Measurements from ENCODE around the gene MEX3A. TPM values are rescaled to one million over a fixed set of nuclear protein-coding genes. Genes with fewer than 3 reads are reported as not detected.

MEX3A gene
- total RNA-seq, 2 donors from 2014 or later: 1.6 to 3.7 TPM

DNA sequence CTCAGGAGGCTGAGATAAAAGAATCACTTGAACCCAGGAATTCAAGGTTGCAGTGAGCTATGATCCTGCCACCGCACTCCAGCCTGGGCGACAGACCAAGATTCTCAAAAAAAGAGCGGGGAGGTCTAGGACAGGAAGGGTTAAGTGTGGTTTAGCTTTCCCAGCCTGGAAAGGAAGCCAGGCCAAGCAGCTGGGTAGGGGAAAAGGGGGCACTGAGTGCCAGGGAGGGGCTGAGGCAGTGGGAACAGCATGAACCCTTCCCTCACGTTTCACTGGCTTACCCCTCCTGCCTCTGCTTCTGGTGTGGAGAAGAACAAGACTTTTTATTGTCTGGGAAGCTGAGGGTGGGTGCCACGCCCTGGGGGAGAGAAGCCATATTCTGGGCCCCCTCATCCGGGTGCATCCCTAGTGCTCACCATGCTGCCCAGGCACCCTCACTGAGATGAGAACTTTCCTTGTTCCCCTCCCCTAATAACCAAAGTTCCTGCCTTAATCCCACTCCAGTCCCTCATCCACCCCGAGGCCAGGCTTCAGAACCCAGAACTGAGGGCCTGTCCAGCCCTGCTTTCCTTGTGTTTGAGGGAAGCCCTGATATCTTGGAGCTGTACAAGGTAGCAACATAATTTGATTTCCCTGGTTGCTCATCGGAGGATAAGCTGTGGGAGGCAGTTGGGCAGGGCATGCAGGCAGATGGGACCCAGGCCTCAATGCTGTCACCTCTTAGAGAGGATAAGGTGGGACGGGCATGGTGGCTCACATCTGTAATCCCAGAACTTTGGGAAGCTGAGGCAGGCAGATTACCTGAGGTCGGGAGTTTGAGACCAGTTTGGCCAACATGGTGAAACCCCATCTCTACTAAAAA is 30.2 kb upstream of the MEX3A start:
- no peak overlapping the region for H3K4me3 ChIP-seq
- no peaks in the 10 kb centered on the region for H3K36me3 ChIP-seq
- DNase-seq: peak; percentile 19
- peaks cover 4% of the 10 kb centered on the region for H3K4me1 ChIP-seq
- TF ChIP-seq, protein P1, sequence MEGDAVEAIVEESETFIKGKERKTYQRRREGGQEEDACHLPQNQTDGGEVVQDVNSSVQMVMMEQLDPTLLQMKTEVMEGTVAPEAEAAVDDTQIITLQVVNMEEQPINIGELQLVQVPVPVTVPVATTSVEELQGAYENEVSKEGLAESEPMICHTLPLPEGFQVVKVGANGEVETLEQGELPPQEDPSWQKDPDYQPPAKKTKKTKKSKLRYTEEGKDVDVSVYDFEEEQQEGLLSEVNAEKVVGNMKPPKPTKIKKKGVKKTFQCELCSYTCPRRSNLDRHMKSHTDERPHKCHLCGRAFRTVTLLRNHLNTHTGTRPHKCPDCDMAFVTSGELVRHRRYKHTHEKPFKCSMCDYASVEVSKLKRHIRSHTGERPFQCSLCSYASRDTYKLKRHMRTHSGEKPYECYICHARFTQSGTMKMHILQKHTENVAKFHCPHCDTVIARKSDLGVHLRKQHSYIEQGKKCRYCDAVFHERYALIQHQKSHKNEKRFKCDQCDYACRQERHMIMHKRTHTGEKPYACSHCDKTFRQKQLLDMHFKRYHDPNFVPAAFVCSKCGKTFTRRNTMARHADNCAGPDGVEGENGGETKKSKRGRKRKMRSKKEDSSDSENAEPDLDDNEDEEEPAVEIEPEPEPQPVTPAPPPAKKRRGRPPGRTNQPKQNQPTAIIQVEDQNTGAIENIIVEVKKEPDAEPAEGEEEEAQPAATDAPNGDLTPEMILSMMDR (IDR thresholded peaks at IDR 0.05): no peak
- H3K27ac ChIP-seq: no peak overlapping the region
- H3K9me3 ChIP-seq: no peaks in the 10 kb centered on the region
- H3K27me3 ChIP-seq: no peaks in the 10 kb centered on the region
- H3K9ac ChIP-seq (ENCODE audit: low read depth in 2 of 2, low read length in 2 of 2): peak overlapping the region in 1 of 2 donors; percentile 29
- intact Hi-C loops (cut with DNase I): no loop called here

DNA sequence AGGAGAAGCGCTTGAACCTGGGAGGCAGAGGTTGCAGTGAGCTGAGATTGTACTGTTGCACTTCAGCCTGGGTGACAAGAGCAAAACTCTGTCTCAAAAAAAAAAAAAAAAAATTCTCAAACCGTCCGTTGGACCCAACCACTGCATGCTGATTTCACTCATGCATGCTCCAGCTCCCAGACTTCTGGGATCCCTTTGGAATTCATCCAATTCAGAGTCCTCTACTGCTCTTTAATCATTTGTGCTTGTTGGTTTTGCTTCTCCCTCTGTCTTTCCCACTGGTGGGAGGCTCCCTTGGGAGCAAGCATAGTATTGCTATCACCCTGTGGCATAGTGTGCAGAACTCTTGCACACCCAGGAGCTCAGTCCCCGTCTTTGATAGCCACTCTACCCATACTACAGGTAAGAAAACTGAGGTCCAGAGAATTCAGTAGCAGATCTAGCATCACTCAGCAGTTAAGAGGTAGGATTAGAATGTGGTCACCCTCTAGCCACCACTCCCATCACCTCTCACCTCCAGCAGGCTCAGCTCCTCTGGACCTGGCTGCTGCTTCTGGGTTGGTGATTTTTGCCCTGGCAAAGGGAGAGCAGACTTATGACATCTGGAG is 29.2 kb upstream of the MEX3A start:
- H3K27me3 ChIP-seq: no peaks in the 10 kb centered on the region
- intact Hi-C loops (cut with DNase I): no loop called here
- no peak overlapping the region for H3K4me3 ChIP-seq
- TF ChIP-seq, protein P1 (IDR thresholded peaks at IDR 0.05): no peak
- H3K4me1 ChIP-seq: no peaks in the 10 kb centered on the region
- H3K9ac ChIP-seq (ENCODE audit: low read depth in 2 of 2, low read length in 2 of 2): no peak overlapping the region
- no peaks in the 10 kb centered on the region for H3K36me3 ChIP-seq
- no peak for DNase-seq
- no peaks in the 10 kb centered on the region for H3K9me3 ChIP-seq
- no peak overlapping the region for H3K27ac ChIP-seq

DNA sequence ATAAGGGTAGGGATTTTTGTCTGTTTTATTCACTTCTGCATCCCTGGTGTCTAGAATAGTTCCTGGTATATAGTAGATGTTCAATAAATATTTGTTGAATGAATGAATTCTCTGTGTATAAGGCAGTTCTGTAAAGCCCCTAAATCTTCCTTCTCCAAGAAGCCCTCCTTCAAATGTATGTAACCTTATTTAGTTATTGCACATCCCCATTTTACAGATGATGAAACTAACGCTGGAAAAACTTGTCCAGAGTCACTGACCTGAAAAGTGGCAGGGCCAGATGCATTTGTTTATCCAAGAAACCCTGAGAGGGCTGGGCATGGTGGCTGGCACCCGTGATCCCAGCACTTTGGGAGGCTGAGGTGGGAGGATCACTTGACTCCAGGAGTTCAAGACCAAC is 28.0 kb upstream of the MEX3A start:
- intact Hi-C loops (cut with DNase I): no loop called here
- Histone ChIP-seq H3K4me3 (no peak overlapping the region), H3K9me3 (no peaks in the 10 kb centered on the region), H3K27ac (no peak overlapping the region), H3K9ac (ENCODE audit: low read depth in 2 of 2, low read length in 2 of 2) (no peak overlapping the region), H3K4me1 (peaks cover 6% of the 10 kb centered on the region), H3K27me3 (no peaks in the 10 kb centered on the region), H3K36me3 (no peaks in the 10 kb centered on the region)
- DNase-seq: no peak
- TF ChIP-seq, protein P1 (IDR thresholded peaks at IDR 0.05): no peak

DNA sequence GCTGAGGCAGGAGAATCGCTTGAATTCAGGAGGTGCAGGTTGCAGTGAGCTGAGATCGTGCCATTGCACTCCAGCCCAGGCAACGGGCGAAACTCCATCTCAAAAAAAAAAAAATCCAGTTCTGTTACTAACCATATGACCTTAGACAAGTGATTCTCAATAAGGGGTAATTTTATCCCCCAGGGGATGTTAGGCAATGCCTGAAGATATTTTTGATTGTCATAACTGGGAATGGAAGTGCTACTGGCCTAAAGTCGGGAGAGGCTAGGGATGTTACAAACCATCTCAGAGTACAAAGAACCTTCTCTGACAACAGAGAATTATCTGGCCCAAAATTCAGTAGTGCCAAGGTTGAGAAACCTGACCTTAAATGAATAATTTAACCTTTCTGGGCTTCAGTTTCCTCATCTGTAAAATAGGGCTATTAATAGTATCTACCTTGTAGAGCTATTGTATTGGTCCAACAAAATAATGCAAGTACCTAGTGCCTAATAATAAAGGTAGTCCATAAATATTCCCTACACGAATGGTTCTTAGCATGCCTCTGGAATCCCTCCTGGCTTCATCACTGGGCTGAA is 26.5 kb upstream of the MEX3A start:
- H3K4me1 ChIP-seq: peaks cover 21% of the 10 kb centered on the region
- DNase-seq: no peak
- no peaks in the 10 kb centered on the region for H3K27me3 ChIP-seq
- no peak overlapping the region for H3K27ac ChIP-seq
- no peak overlapping the region for H3K9ac ChIP-seq (ENCODE audit: low read depth in 2 of 2, low read length in 2 of 2)
- no peaks in the 10 kb centered on the region for H3K9me3 ChIP-seq
- intact Hi-C loops (cut with DNase I): no loop called here
- no peaks in the 10 kb centered on the region for H3K36me3 ChIP-seq
- TF ChIP-seq, protein P1 (IDR thresholded peaks at IDR 0.05): no peak
- H3K4me3 ChIP-seq: no peak overlapping the region

DNA sequence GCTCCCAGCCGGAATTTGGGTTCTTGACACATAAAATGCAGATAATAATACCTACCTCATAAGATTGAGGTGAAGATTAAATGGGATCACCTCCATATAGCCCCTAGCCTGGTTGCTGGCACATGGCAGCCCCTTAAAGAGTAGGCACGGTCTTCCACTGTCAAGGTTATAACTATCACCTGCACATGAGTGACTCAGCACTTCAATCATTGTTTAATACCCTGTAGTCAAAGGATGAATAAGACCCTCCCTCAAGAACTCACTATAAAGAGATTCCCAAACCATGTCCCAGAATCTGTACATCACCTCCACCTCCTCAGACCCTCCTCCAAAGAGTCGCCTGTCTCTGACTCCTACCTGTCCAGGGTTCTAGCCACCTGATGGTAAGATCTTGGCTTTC is 25.8 kb upstream of the MEX3A start:
- peaks cover 28% of the 10 kb centered on the region for H3K4me1 ChIP-seq
- H3K36me3 ChIP-seq: no peaks in the 10 kb centered on the region
- intact Hi-C loops (cut with DNase I): no loop called here
- no peak for DNase-seq
- H3K27ac ChIP-seq: no peak overlapping the region
- TF ChIP-seq, protein P1 (IDR thresholded peaks at IDR 0.05): no peak
- H3K27me3 ChIP-seq: no peaks in the 10 kb centered on the region
- no peak overlapping the region for H3K4me3 ChIP-seq
- no peak overlapping the region for H3K9ac ChIP-seq (ENCODE audit: low read depth in 2 of 2, low read length in 2 of 2)
- H3K9me3 ChIP-seq: no peaks in the 10 kb centered on the region
